Smooth muscle cell (in vitro differentiated cells): ENCODE measurements around the gene CCDC137. TPM values are rescaled to one million over a fixed set of nuclear protein-coding genes. Genes with fewer than 3 reads are reported as not detected.

Experiments used
- DNase-seq: peaks from one replicate; lab custom pipeline; 2025; ENCODE audit not compliant: unreplicated experiment; lab: John Stamatoyannopoulos, UW
- H2AFZ ChIP-seq: fragments of 200-600 bp; sonication (generic); 2 replicates; pipeline ENCODE4 v1.6.0; 2016; ENCODE audit warnings: antibody characterized with exemption, low read depth, mild to moderate bottlenecking
- H3F3A ChIP-seq: fragments of 200-600 bp; sonication (generic); 2 replicates; pipeline ENCODE4 v1.6.0; 2017; ENCODE audit warnings: antibody characterized with exemption, low read depth
- H3K27ac ChIP-seq: fragments of 200-600 bp; sonication (generic); 2 replicates; pipeline ENCODE4 v1.5.1; 2016; ENCODE audit warnings: low read depth, mild to moderate bottlenecking
- H3K27me3 ChIP-seq: fragments of 200-600 bp; sonication (generic); 2 replicates; pipeline ENCODE4 v1.6.1; 2016; ENCODE audit warnings: low read depth, mild to moderate bottlenecking
- H3K36me3 ChIP-seq: fragments of 200-600 bp; sonication (generic); 2 replicates; pipeline ENCODE4 v1.5.1; 2016; ENCODE audit warnings: low read depth
- H3K4me1 ChIP-seq: fragments of 200-600 bp; sonication (generic); 2 replicates; pipeline ENCODE4 v1.5.1; 2016; ENCODE audit warnings: low read depth
- H3K4me2 ChIP-seq: fragments of 200-600 bp; sonication (generic); 2 replicates; pipeline ENCODE4 v1.6.0; 2016; ENCODE audit warnings: mild to moderate bottlenecking
- H3K4me3 ChIP-seq: fragments of 200-600 bp; sonication (generic); 2 replicates; pipeline ENCODE4 v1.5.1; 2016; ENCODE audit warnings: mild to moderate bottlenecking
- H3K79me2 ChIP-seq: fragments of 200-600 bp; sonication (generic); 2 replicates; pipeline ENCODE4 v1.6.0; 2016; ENCODE audit warnings: low read depth, mild to moderate bottlenecking
- H3K9ac ChIP-seq: fragments of 200-600 bp; sonication (generic); 2 replicates; pipeline ENCODE4 v1.6.0; 2016; ENCODE audit warnings: low read depth
- H3K9me3 ChIP-seq: fragments of 200-600 bp; sonication (generic); replicated peaks from 2 replicates; pipeline ENCODE4 v1.5.1; 2016; ENCODE audit warnings: low read depth
- H4K20me1 ChIP-seq: fragments of 200-600 bp; sonication (generic); 2 replicates; pipeline ENCODE4 v1.6.0; 2016; ENCODE audit warnings: low read depth
- WGBS: methylation state at CpG from one replicate; pipeline ENCODE4 v1.1.7; 2016; ENCODE audit warnings: low lambda C conversion rate; 5-methylcytosine and 5-hydroxymethylcytosine counted together
- polyA plus RNA-seq: library from polyadenylated mRNA; unstranded; fragments of >200 nt; fragmentation: Nextera tagmentation; extraction: Ambion mirVana; gene quantifications from 2 replicates; pipeline ENCODE4 v1.2.1, GENCODE V29; 2016
- total RNA-seq: library from RNA; depleted of rRNA; stranded (reverse); fragments of >200 nt; gene quantifications from 2 replicates; pipeline ENCODE4 v1.2.3, GENCODE V29; 2014
- TF ChIP-seq, protein P1 (sequence below): fragments of 200-600 bp; sonication (generic); IDR thresholded peaks from 2 replicates; pipeline ENCODE4 v1.5.1; 2017; ENCODE audit warnings: borderline replicate concordance, mild to moderate bottlenecking, antibody characterized with exemption; ENCODE audit not compliant: insufficient read depth, poor library complexity, severe bottlenecking

Gene CCDC137
- total and polyA plus RNA-seq, 2 experiments from 2014 or later = 5.0 to 24.6 TPM

DNA sequence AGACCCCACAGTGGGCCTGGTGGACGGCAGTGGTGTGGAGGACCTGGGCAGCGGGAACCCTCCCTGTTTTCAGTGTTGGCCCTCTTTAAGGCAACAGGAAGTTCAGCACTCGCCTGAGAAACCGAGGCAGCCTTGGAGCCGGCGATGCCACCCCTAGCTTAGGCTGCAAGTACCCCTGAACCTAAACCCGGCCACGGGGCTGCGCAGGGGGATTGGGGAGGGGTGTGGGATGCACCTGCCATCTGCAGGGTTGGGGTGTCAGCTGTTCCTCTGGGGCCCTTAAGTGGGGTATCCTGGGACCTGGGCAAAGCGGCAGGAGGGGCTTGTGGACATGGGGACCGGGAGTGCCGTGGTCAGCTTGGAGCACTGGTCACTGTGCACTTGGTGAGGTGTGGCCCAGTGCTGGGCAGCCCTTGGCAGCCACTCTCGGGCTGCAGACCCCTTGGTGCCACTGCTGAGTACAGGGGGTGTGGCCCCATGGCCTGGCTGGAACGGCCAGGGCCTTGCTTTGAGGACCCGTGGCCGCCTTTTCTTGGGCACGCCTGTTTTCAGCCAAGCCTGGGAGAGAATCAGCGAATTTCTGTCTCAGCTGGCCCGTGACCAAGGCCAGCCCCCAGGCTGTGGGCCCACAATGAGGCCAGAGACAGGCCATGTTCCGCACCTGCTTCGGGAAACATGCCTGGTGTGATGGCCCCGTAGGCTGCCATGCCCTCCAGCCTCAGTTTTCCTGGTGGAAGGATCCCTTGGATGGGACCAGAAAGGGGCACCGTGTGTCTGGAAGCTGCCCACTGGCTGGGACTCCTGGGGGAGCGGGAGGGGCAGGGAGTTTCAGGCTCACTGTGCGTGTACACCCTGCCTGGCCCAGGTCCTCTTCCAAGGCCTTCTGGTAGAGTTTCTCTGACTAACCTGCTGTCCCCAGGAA, 41.4 kb downstream of the CCDC137 start:
- TF ChIP-seq, protein P1, sequence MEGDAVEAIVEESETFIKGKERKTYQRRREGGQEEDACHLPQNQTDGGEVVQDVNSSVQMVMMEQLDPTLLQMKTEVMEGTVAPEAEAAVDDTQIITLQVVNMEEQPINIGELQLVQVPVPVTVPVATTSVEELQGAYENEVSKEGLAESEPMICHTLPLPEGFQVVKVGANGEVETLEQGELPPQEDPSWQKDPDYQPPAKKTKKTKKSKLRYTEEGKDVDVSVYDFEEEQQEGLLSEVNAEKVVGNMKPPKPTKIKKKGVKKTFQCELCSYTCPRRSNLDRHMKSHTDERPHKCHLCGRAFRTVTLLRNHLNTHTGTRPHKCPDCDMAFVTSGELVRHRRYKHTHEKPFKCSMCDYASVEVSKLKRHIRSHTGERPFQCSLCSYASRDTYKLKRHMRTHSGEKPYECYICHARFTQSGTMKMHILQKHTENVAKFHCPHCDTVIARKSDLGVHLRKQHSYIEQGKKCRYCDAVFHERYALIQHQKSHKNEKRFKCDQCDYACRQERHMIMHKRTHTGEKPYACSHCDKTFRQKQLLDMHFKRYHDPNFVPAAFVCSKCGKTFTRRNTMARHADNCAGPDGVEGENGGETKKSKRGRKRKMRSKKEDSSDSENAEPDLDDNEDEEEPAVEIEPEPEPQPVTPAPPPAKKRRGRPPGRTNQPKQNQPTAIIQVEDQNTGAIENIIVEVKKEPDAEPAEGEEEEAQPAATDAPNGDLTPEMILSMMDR = no peak
- no peak overlapping the region for H3K4me3 ChIP-seq

DNA sequence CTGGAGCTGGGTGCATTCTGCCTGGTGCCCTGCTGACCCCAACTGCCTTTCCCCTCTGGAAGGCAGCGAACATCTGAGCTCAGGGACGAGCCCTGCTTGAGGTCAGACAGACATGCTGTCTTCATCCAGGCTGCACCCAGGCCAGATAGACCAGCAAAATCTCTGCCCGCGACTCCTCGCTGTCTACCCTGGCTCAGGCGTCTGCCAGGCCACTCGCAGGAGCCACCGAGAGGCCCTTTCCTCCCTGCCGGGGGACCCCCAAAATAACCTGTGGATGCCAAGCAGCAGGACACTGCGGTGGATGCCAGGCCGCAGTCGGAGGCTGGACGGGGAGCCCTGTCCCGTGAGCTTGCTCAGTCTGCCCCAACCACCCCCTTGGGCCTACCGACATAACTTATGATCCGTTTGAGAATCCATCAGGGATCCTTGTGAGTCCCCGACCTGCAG, 42.2 kb downstream of the CCDC137 start:
- no peaks in the 10 kb centered on the region for H3K9me3 ChIP-seq
- no peaks in the 10 kb centered on the region for H3K27me3 ChIP-seq
- H3K9ac ChIP-seq = no peak overlapping the region
- 96% methylated on average over 17 of the region's 17 CpGs for WGBS
- H3K27ac ChIP-seq = no peak overlapping the region
- no peaks in the 10 kb centered on the region for H4K20me1 ChIP-seq
- no peak overlapping the region for H3K4me3 ChIP-seq
- peaks cover 11% of the 10 kb centered on the region for H3K79me2 ChIP-seq
- TF ChIP-seq, protein P1 = no peak
- no peak overlapping the region for H2AFZ ChIP-seq
- no peaks in the 10 kb centered on the region for H3K36me3 ChIP-seq
- peaks cover 33% of the 10 kb centered on the region for H3K4me1 ChIP-seq
- DNase-seq = no peak
- no peak overlapping the region for H3K4me2 ChIP-seq
- H3F3A ChIP-seq = peaks cover 5% of the 10 kb centered on the region

More for the DNA sequence above, 41.4 kb downstream of the CCDC137 start:
- Histone ChIP-seq H4K20me1 (no peaks in the 10 kb centered on the region), H2AFZ (no peak overlapping the region), H3K27me3 (no peaks in the 10 kb centered on the region), H3K9me3 (no peaks in the 10 kb centered on the region), H3K79me2 (peaks cover 17% of the 10 kb centered on the region), H3F3A (peaks cover 5% of the 10 kb centered on the region), H3K4me1 (peaks cover 27% of the 10 kb centered on the region), H3K4me2 (no peak overlapping the region), H3K27ac (no peak overlapping the region), H3K9ac (no peak overlapping the region), H3K36me3 (no peaks in the 10 kb centered on the region)
- WGBS = 98% methylated on average over 23 of the region's 25 CpGs
- DNase-seq = no peak

DNA sequence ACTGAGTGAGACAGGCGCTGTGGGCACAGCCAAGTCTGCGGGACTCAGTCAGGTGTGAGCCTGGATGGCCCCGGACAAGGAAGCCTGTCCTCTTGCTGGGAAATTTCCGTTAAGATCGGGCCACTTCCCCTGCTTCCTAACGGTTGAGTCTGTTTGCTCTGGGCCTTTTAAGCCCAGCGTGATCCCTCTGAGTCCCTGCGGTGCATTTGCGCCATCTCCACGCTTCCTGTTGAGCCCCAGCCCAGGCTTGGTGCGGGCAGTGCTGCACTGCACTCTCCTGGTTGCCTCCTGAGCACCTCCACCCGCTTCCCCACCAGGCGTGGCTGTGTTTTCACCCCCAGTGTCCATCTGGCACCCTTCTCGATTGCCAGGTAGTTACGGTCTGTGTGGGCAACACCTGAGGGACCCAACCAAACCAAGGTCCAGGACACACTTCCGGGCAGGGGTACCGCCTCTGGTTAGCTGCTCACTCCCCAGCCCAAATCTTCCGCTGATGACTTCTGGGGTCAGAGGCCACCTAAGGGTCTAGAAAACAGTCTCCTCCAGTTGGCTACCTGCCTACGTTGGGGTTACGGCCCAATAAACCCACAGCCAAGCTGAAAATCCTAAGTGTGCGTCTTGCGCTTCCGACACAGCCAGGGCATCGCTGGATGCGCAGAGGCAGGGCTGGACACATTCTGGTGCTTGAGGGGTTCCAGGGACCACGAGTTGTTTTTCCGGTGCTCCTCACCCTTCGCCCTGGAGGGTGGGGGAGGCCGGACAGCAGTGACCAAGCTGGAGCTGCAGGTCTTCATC, 44.2 kb downstream of the CCDC137 start:
- TF ChIP-seq, protein P1 = no peak
- Histone ChIP-seq H3K79me2 (no peaks in the 10 kb centered on the region), H2AFZ (no peak overlapping the region), H3K27me3 (no peaks in the 10 kb centered on the region), H3K9me3 (no peaks in the 10 kb centered on the region), H3F3A (peaks cover 5% of the 10 kb centered on the region), H3K4me2 (peak overlapping the region; percentile 98), H3K4me3 (peak overlapping the region; percentile 71), H3K9ac (no peak overlapping the region), H4K20me1 (no peaks in the 10 kb centered on the region), H3K4me1 (peaks cover 27% of the 10 kb centered on the region), H3K36me3 (no peaks in the 10 kb centered on the region), H3K27ac (no peak overlapping the region)
- no peak for DNase-seq
- 19% methylated on average over 29 of the region's 29 CpGs for WGBS
